SK-N-SH (cell line): ENCODE measurements around the gene PLXNA4.

Experiments
- RAD21 ChIP-seq: IDR thresholded peaks from 2 replicates; pipeline ENCODE4 v1.6.1; 2012; ENCODE audit warnings: mild to moderate bottlenecking, low read length
- SMC3 ChIP-seq: IDR thresholded peaks from 2 replicates; pipeline ENCODE4 v1.6.1; 2012; ENCODE audit warnings: low read depth, low read length, improper control_type of control experiment
- YY1 ChIP-seq: IDR thresholded peaks from 2 replicates; pipeline ENCODE4 v1.4.0; 2012; ENCODE audit warnings: low read depth, mild to moderate bottlenecking
- TF ChIP-seq, protein P1 (sequence below): fragments of 200-600 bp; sonication (generic); IDR thresholded peaks from 2 replicates; pipeline ENCODE4 v1.6.1; 2017; ENCODE audit warnings: antibody characterized with exemption, mild to moderate bottlenecking, moderate library complexity

DNA sequence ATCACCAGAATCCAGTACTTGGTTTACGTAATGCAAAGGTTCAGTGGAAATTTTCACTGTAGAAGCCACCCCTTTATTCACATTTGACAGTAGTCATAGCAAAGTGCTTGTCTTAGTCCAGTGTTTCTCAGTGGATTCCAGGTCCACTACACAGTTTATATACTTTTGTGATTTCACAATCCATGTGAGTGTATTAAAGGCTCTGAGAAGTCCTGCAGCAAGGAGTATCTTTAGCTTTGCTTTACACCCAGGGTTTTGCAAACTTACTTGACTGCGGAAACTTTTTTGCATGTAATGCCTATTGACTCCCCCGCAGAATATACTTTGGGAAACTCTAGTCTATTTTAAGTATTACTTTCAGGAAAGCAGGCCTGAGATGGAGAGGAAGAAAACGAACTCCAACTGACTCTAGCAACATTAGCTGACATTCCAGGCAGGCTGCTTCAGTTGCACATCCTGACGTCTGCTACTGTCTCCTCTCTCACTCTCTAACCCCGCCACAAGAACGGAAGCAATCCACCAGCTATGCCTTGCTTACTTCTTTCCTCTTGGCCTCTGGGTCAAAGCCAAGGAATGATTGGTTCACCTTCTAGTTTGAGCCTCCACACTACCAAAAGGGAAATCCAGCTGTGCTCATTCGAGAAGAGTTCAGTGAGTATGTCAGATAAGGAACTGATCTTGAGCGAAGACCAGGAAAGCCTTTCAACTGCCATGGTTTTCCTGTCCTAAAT, 6.2 kb downstream of the PLXNA4 start:
- TF ChIP-seq, protein P1, sequence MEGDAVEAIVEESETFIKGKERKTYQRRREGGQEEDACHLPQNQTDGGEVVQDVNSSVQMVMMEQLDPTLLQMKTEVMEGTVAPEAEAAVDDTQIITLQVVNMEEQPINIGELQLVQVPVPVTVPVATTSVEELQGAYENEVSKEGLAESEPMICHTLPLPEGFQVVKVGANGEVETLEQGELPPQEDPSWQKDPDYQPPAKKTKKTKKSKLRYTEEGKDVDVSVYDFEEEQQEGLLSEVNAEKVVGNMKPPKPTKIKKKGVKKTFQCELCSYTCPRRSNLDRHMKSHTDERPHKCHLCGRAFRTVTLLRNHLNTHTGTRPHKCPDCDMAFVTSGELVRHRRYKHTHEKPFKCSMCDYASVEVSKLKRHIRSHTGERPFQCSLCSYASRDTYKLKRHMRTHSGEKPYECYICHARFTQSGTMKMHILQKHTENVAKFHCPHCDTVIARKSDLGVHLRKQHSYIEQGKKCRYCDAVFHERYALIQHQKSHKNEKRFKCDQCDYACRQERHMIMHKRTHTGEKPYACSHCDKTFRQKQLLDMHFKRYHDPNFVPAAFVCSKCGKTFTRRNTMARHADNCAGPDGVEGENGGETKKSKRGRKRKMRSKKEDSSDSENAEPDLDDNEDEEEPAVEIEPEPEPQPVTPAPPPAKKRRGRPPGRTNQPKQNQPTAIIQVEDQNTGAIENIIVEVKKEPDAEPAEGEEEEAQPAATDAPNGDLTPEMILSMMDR = no peak
- TF ChIP-seq SMC3 (no peak), YY1 (no peak), RAD21 (no peak)
